ENCODE results near the gene B4GALNT4. TPM values are rescaled to one million over a fixed set of nuclear protein-coding genes. Genes with fewer than 3 reads are reported as not detected.
"Not testable (repeated sequence)": the region's sequence is repeated elsewhere in the genome, so short reads cannot be mapped to it uniquely, and the experiment has no call there.

B4GALNT4 gene
- total RNA-seq: 99.5 TPM

GRCh38 chr11:369336-370018 lies at the start of gene B4GALNT4:
B4GALNT4 (plus strand) TSS chr11:369499; CDS start chr11:369804, 305 bp downstream.
- no peak for DNase-seq

DNA sequence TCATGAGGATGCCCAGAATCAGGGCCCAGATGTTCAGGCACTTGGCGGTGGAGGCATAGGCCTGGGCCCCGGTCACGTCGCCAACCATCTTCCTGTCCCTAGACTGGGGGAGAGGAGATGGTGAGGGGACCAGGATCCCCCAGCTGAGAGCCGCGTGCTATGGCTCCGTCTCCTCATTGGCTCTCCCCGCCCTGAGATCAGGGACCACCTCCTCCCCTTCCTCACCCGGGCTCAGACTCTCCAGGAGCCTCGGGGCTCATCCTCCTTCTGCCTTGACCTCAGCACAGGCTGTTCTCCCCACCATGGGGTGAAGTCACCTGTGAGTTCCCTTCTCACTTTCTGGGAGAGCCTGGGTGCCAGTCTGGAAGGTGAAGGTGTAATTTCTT lies 49.4 kb upstream of the B4GALNT4 start:
- not testable (repeated sequence) for DNase-seq

DNA sequence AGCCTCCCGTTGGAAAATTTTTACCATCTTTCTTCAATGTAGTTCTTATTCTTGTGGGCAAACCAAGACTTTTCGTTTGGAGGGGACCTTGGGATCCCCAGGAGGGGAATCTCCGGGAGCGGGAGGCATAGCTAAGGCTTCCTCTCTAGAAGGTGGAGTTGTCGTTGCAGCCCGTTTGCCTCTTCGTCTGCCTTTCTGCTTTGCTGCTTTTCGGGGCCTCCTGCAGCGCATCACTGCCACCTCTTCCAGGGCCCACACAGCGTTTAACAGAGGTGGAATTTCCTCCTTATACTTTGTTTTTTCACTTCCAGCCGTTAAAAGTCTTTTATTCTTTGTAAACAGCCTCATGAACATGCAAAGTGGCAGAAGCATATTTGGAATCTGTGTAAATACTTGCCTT lies 45.1 kb upstream of the B4GALNT4 start:
- no peak for DNase-seq

DNA sequence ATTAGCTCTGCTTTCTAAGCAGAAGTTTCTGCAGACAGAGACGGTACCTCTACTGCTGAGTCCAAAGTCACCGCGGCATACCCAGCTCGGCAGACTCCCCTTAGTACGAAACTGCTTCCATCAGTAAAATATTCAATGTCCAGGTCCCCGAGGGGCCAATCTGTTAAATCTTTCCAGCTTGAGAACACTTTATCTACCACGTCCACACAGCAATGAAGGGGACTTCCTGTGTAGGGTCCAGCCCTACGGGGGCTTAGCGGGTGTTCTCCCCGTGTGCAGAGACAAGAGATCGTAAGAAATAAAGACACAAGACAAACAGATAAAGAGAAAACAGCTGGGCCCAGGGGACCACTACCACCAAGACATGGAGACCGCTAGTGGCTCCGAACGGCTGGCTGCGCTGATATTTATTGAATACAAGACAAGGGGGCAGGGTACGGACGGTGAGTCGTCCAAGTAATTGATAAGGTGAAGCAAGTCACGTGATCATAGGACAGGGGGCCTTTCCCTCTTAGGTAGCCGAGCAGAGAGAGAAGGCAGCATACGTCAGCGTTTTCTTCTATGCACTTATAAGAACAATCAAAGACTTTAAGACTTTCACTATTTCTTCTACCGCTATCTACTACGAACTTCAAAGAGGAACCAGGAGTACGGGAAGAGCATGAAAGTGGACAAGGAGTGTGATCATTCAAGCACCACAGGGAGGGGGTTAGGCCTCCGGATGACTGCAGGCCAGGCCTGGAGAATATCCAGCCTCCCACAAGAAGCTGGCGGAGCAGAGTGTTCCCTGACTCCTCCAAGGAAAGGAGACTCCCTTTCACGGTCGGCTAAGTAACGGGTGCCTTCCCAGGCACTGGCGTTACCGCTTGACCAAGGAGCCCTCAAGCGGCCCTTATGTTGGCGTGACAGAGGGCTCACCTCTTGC lies 44.4 kb upstream of the B4GALNT4 start:
- not testable (repeated sequence) for DNase-seq

GRCh38 chr11:325796-326591 lies 43.3 kb upstream of the B4GALNT4 start:
- DNase-seq: no peak

DNA sequence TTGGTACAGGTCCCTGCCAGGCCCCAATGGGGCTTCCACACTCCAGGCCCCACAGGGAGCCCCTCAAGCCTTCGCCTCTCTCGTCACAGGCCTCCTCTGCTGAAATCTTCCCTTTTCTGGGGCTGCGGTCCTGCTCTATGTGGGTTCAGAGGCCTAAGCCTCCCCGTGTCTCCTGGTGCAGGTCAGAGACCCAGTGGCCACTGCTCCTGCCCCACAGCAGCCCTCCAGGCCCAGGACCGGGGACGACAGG lies 42.8 kb upstream of the B4GALNT4 start:
- DNase-seq: no peak

DNA sequence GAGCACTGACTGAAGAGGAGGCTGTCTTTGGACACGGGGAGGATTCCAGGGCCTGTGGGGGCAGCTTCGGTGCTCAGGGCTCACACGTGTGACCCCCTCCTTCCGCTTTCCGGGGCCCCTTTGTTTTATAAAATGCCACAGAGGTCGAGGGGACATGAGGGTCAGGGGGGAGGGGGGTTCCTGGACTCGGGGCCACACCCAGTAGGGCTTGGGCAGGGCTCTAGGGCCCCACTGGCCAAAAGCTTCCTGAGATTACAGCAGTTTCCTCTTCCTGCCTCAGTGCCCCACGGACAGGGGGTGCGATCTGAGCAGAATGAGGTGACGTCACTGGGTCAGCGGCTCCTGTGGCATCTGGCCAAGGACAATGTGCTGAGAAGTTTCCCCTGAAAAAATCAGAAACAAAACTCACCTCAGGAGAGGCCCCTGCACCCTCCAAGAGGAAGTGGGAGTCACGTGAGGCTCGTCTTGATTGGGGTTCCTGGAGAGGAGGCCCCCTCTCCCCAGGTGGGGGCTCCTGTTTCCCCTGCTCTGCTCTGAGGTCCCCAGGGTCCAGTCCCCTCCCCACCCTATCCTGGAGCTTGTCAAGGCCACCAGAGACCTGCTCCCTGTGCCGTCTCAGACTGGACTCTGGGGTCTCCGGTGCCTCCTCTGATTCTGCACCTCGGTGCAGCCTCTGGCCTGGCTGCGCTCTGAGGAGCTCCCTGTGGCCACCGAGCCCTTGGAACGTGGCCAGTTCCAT lies 42.3 kb upstream of the B4GALNT4 start:
- no peak for DNase-seq

GRCh38 chr11:327581-327923 lies 41.7 kb upstream of the B4GALNT4 start:
- no peak for DNase-seq

DNA sequence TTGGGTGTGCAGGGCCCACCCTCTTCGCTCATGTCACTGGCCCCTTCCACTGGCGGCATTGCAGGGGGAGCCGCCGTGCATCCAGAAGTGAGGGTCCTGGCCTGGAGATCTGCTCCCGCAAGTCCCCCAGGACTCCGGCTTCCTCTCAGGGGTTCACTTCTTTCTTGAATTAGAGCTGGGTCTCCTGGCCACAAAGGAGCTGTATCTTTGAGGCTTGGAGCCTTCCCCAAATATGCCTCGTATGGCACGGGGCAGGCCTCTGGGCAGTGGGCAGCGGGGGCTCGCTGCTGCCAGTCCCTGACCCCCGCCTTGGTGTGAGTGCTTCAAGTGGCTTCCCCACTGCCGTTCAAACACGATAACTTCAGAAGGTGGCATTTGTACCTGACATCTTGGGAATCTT lies 41.3 kb upstream of the B4GALNT4 start:
- no peak for DNase-seq

DNA sequence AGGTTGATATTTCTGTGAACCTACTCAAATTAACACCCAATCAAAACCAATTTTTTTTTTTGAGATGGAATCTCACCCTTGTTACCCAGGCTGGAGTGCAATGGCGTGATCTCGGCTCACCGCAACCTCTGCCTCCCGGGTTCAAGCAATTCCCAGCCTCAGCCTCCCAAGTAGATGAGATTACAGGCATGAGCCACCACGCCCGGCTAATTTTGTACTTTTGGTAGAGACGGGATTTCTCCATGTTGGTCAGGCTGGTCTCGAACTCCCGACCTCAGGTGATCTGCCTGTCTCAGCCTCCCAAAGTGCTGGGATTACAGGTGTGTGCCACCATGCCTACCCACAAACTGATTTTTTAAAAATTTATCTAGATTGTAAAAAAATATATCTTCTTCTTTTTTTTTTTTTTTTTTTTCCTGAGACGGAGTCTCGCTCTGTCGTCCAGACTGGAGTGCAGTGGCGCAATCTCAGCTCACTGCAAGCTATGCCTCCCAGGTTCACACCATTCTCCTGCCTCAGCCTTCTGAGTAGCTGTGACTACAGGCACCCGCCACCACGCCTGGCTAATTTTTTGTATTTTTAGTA lies 40.7 kb upstream of the B4GALNT4 start:
- DNase-seq: not testable (repeated sequence)

- DNase-seq: no peak
Measured at GRCh38 chr11:329886-330253, 39.4 kb upstream of the B4GALNT4 start.

DNA sequence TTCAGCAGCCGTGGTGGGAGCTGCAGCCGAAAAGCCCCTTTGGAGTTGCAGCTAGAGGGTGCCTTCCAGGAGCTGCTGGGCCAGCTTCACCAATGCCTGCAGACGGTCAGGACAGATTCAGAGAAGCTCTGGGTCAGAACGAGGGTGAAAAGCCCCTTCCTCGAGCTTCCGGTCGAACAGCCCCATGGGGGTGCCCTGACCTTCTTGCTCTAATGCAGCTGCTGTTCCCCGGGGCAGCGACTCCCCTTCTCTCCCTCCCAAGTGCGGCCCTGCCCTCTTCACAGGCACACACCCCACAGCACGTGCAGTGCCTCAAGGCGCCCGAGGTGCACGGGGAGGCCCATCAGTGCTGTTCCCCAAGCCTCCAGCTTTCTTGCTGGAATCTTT lies 39.0 kb upstream of the B4GALNT4 start:
- no peak for DNase-seq

DNA sequence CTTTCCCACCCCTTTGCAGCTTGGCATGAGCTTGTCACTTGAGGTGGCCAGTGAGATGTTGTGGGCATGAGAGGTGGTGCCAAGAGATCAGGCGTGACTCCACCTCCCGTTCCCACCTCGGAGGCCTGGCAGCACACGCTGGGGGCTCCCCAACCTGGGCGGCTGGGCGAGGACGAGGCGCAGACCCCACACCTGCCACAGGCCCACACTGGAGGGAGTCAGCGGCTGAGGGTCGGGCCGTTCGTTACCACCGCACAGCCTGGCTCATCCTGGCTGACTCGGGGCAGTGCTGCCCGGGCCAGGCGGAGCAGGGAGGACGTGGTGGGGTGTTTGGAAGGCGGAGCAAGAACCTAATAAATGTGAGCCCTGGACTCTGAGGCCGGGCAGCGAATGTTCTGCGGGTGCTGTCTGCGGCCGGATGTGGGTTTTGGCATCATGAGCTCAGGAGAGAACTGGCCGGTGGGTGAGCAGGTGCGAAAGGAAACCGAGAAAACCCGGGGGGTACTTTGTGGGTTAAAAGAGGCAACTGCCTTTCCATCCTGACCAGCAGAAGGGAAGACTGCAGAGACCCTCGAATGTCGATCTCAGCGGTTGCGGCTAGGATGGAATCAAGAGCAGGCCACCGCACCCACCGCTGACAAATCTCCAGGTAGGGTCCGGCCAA lies 38.5 kb upstream of the B4GALNT4 start:
- no peak for DNase-seq

- DNase-seq: no peak
Measured at GRCh38 chr11:331358-332060, 37.8 kb upstream of the B4GALNT4 start.

GRCh38 chr11:332651-333480 lies 36.4 kb upstream of the B4GALNT4 start:
- no peak for DNase-seq

- not testable (repeated sequence) for DNase-seq
Measured at GRCh38 chr11:333616-334263, 35.6 kb upstream of the B4GALNT4 start.

DNA sequence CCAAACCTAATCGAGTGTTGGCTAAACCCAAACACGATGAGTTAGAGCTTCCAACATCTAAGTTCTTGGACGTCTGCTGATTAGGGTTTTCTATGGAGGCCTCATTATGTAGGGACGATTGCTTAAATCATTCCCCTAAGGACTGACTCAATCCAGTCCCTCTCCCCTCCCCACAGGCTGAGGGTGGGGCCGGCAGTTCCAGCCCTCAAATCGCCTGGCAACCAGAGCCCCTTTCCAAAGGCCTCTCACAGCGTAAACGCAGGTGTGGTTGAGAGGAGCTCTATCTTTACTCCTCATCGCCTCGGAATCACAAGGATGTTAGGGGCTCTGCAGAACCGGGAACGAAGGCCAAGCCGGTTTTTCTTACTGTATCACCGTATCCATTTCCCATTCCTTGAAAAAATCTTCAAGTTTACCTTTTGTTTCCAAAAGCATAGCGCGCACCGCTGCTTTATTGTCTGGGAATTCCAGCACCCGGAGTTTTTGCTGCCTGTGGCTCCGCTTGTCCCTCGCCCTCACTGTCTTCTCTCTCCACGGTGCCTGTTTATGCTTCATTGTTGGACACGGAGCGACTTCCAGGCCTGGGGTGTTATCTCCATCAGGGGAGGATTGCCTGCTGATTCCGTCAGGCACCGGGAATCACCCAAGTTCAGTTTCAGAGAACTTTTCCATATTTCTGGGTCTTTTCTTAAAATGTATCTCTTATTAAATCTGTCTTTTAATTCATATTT lies 34.9 kb upstream of the B4GALNT4 start:
- no peak for DNase-seq

- DNase-seq: no peak
Measured at GRCh38 chr11:335779-336658, 33.3 kb upstream of the B4GALNT4 start.

Measured in occipital lobe (tissue), 2 donors.